GM19351 (cell line): ENCODE data around the gene MCEE.
A peak's percentile ranks its signal among the peaks of the same experiment; 100 is the strongest.
"Not testable (repeated sequence)": the region's sequence is repeated elsewhere in the genome, so short reads cannot be mapped to it uniquely, and the experiment has no call there.

Experiments
- ATAC-seq: cut with Tn5 transposase; IDR thresholded peaks from one replicate; pipeline ENCODE4 v1.9.1; 2021; ENCODE audit warnings: mild to moderate bottlenecking, moderate library complexity; ENCODE audit not compliant: unreplicated experiment

MCEE gene

GRCh38 chr2:71130152-71130904 lies at the start of gene MCEE, which contains the start of gene MPHOSPH10:
Gene MCEE, minus strand, starts transcription at chr2:71130229. Its CDS starts 10 bp downstream, at chr2:71130219.
Gene MPHOSPH10, plus strand, starts transcription at chr2:71130634. Its CDS starts 32 bp downstream, at chr2:71130666.
- ATAC-seq = peak; percentile 90

- not testable (repeated sequence) for ATAC-seq
Observed at GRCh38 chr2:71178836-71179235, 48.8 kb upstream of the MCEE start.

GRCh38 chr2:71174207-71174606 lies 44.2 kb upstream of the MCEE start:
- no peak for ATAC-seq

GRCh38 chr2:71173096-71173495 lies 43.1 kb upstream of the MCEE start:
- no peak for ATAC-seq

- no peak for ATAC-seq
Observed at GRCh38 chr2:71166812-71167211, 36.8 kb upstream of the MCEE start.

- ATAC-seq = no peak
Observed at GRCh38 chr2:71157124-71157793, 27.2 kb upstream of the MCEE start.

GRCh38 chr2:71156573-71156972 lies 26.5 kb upstream of the MCEE start:
- no peak for ATAC-seq

GRCh38 chr2:71155846-71156245 lies 25.8 kb upstream of the MCEE start:
- ATAC-seq = no peak

- ATAC-seq = peak; percentile 80
Observed at GRCh38 chr2:71154798-71155197, 24.8 kb upstream of the MCEE start.

- no peak for ATAC-seq
Observed at GRCh38 chr2:71154279-71154678, 24.2 kb upstream of the MCEE start.

- no peak for ATAC-seq
Observed at GRCh38 chr2:71153585-71154224, 23.7 kb upstream of the MCEE start.

- no peak for ATAC-seq
Observed at GRCh38 chr2:71151620-71152019, 21.6 kb upstream of the MCEE start.

- ATAC-seq = no peak
Observed at GRCh38 chr2:71150082-71150816, 20.2 kb upstream of the MCEE start.

- ATAC-seq = no peak
Observed at GRCh38 chr2:71148506-71149063, 18.6 kb upstream of the MCEE start.

GRCh38 chr2:71143782-71144181 lies 13.8 kb upstream of the MCEE start:
- no peak for ATAC-seq

GRCh38 chr2:71136174-71136573 lies 6.1 kb upstream of the MCEE start:
- ATAC-seq = no peak

- ATAC-seq = no peak
Observed at GRCh38 chr2:71133603-71134002, 3.6 kb upstream of the MCEE start.

- not testable (repeated sequence) for ATAC-seq
Observed at GRCh38 chr2:71131387-71132166, 1.5 kb upstream of the MCEE start.

GRCh38 chr2:71130905-71131244 lies 846 bp upstream of the MCEE start:
- peak; percentile 29 for ATAC-seq

- ATAC-seq = peak; percentile 42
Observed at GRCh38 chr2:71129902-71130151, 202 bp downstream of the MCEE start.
